Measurements from ENCODE around the gene LAP3.

DNA sequence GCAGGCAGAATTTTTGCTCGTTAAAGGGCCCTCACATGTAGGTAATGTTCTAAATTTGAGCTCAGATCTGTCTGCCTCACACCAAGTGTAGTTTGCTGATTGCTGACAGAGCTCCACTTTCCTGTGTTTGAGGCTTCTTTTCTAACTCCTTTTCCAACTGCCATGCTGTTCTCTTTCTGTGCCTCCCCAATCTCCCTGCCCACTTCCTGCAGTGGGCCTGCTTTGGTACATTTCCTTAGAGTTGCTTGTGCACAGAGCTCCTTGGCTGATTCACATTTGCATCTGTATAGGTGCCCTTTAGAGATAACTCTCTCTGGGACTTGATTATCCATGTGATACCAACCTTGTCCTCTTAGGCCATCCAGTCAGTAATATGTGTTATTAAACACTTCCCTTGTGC is 41.9 kb downstream of the LAP3 start:
- TF ChIP-seq, protein P1, sequence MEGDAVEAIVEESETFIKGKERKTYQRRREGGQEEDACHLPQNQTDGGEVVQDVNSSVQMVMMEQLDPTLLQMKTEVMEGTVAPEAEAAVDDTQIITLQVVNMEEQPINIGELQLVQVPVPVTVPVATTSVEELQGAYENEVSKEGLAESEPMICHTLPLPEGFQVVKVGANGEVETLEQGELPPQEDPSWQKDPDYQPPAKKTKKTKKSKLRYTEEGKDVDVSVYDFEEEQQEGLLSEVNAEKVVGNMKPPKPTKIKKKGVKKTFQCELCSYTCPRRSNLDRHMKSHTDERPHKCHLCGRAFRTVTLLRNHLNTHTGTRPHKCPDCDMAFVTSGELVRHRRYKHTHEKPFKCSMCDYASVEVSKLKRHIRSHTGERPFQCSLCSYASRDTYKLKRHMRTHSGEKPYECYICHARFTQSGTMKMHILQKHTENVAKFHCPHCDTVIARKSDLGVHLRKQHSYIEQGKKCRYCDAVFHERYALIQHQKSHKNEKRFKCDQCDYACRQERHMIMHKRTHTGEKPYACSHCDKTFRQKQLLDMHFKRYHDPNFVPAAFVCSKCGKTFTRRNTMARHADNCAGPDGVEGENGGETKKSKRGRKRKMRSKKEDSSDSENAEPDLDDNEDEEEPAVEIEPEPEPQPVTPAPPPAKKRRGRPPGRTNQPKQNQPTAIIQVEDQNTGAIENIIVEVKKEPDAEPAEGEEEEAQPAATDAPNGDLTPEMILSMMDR (IDR thresholded peaks at IDR 0.05; ENCODE audit: low read length) = no peak
- TF ChIP-seq EZH2 (IDR thresholded peaks at IDR 0.05; ENCODE audit: borderline replicate concordance, low read length) = no peak

Measured in OCI-LY1 (cell line).